GM21529 (cell line): Measurements from ENCODE around the gene TRIM2.

Source experiments
- ATAC-seq: cut with Tn5 transposase; IDR thresholded peaks from one replicate; pipeline ENCODE4 v1.9.1; 2021; ENCODE audit not compliant: unreplicated experiment

Gene TRIM2

GRCh38 chr4:153221783-153222706 is 17.8 kb downstream of the TRIM2 start:
- ATAC-seq: peak; percentile 35

- peak; percentile 61 for ATAC-seq
These were observed 18.6 kb downstream of the TRIM2 start for GRCh38 chr4:153222707-153223426.

DNA sequence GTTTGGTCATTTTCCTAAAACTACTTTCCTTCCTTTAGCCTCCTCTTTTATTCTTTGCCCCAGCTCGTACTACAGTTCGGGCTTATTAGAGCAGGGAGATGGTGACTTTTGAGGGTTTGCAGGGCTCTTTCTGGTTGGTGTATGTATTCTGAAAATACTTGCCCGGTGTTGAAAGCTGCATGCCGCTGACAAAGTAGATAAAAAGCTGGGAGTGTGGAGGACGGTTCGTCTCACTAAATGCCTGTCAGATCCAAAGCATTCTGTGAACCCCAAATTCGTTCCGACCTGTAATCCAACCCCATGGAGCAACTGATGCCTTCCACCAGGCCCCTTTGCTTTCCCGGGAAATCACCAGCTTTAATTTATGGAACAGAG is 19.2 kb downstream of the TRIM2 start:
- no peak for ATAC-seq

DNA sequence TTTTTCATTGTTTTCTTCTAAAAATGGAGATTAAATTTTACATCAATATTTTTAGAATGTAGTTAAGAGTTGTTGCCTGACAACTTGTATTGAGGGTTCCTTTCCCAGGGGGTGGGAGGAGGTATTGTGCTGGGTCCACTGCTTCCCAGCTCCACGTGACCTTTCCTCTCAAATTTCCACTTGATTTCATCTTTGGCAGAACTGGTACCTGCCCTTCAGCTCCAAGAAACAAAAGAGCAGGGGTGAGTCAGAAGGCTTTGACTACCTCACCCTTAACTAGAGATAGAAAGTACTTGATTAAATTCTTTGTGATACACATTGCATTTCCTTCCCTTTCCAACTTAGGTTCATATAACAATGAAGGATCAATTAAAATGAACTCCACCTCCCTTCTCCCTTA is 19.7 kb downstream of the TRIM2 start:
- ATAC-seq: no peak

DNA sequence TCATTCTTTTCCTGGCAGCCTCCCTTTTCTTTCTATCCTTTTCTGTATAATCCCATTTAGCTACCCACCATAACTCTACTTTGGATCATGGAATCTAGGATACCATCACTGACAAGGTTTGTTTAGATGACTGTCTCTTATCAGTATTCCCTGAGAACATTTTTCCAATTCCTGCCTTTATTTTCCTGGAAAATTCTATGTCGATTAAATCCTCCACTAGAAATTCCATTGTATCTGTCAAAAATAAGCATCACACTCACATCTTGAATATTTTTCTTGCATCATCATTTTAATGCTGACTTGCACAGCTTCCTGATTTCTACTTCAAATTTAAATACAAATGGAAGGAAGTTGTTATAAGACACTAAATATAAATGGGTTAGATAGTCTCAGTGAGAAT is 20.2 kb downstream of the TRIM2 start:
- ATAC-seq: no peak

- no peak for ATAC-seq
These were observed 23.3 kb downstream of the TRIM2 start for GRCh38 chr4:153227469-153228075.

- ATAC-seq: no peak
These were observed 24.4 kb downstream of the TRIM2 start for GRCh38 chr4:153228512-153229140.

GRCh38 chr4:153229545-153229944 is 25.3 kb downstream of the TRIM2 start:
- no peak for ATAC-seq

DNA sequence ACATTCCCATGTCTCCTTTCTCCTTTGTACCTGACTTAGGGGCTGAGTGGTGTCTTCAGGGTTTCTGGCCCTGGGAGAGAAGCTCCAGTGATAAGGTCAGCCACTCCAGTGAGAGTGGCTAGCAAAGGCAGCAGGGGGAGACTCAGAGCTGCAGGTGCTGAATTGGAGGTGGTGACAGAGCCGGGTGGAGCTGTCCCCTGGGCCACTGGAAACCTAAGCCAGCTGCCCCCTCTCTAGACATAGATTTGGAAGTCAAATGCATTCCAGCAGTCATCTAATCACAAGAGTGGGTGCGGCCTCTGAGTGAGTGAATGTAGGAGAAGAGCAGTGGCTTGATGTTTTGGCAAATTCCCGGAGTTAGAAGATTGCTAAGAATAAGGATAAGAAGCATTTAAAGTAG is 28.5 kb downstream of the TRIM2 start:
- peak; percentile 64 for ATAC-seq

- no peak for ATAC-seq
These were observed 29.6 kb downstream of the TRIM2 start for GRCh38 chr4:153233761-153234371.

DNA sequence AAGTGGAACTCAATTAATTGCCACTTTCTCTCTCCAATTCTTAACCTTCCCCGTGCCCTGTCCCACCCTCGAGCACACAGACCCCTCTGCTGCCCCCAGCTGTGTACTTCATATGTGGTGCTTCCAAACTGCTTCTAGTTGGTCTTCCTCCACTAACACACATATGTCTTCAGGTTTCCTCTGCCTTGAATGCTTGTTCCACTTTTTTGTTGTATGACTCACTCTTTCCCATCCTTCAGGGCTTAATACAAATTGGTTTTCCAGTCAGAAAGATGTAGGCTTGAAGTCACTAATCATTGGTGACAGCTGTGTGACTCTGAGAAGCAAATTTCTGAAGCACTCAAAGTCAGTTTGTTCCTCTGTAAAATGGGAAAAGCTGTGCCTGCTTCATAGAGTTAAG is 30.6 kb downstream of the TRIM2 start:
- ATAC-seq: no peak

GRCh38 chr4:153238135-153238919 is 34.1 kb downstream of the TRIM2 start:
- ATAC-seq: no peak

GRCh38 chr4:153239409-153239808 is 35.2 kb downstream of the TRIM2 start:
- ATAC-seq: no peak

DNA sequence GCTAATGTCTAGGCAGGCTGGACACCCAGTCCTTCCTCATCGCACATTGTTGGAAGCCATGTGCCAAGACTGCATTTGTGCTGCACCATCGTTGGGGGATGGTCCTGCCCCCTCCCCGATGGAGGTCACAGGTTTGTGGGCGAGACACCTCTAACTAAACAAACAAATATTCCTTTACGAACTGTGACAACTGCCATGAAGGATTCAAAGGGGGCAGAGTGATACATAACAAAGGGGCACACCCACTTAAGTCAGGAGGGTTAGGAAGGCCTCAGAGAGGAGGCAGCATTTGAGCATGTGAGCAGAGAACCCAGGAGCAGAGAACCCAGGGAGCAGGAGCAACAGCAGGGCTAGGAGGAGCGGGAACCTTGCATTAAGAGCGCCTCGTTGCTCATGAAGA is 37.1 kb downstream of the TRIM2 start:
- no peak for ATAC-seq

DNA sequence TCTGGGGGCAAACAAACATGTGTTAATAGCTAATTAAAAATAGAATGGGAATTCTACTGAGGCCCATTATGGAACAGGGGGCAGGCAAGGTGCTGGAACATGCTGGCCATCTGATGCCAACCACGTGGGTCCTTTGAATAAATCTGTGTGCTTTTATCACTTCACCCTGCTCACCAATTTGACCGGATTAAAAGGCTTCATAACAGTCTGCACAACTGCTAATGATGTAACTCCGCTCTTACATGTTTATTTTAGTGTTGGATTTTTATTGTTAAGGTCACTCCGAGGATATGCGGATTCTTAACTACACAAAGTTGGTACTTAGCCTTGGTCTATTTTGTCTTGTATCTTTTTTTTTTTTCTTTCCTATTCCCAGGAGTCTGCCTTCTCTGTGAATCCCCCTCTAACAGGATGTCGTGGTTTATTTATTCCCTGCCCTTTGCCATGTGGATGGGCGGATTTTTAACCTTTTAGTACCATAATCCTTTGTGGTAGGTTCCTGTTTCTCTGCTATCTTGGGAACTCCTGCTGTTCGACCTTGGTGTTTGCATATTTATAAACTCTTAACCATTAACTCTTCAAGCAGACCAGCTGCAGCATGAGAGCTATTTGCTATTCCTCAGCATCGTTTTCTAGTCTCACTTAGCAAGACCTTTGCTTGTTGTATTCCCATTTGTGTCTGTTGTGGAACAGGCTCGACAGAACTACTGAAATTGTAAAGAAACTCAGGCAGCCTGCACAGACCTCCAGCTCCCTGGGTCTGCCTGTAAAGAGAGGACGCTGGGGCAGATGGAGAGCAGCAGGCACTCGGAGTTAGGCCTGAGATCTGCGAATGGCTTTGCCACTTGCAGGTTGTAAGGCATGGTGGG is 38.0 kb downstream of the TRIM2 start:
- peak; percentile 55 for ATAC-seq

- peak; percentile 8 for ATAC-seq
These were observed 38.6 kb downstream of the TRIM2 start for GRCh38 chr4:153242839-153243324.

DNA sequence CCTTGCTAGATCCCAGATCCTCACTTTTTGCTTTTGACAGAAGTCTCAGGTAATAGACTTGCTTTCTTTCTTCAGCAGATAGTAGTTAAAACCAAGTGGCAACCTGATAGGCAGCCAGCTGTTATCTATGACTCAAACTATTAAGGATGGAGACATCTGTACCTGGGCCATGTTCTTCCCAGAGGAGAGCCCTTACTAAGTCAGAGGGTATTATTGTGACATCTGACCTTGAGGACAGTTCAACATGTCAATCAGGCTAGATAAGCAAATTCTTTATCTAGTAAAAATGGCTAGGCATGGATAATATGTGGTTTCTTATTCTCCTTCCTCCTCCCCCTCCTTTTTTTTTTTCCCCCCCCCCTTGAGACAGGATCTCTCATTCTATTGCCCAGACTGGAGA is 39.2 kb downstream of the TRIM2 start:
- ATAC-seq: no peak

GRCh38 chr4:153244969-153245368 is 40.7 kb downstream of the TRIM2 start:
- ATAC-seq: no peak

- ATAC-seq: no peak
These were observed 41.5 kb downstream of the TRIM2 start for GRCh38 chr4:153245775-153246174.
